T-helper 1 cell treated with Interleukin-12 subunit alpha and Interleukin-12 subunit beta and Interleukin-4 antibody, amounts not matched to agents 30 ng/mL and 1 ng/mL, for 36 hours (primary cell): ENCODE data around the gene OR8H3. TPM values are rescaled to one million over a fixed set of nuclear protein-coding genes. Genes with fewer than 3 reads are reported as not detected.
"Not testable (repeated sequence)": the region's sequence is repeated elsewhere in the genome, so short reads cannot be mapped to it uniquely, and the experiment has no call there.

Experiments
- intact Hi-C: fragments of 100-400 bp; cut with micrococcal nuclease; formaldehyde crosslinking; loops from one replicate; pipeline ENCODE4 v1.15.1; 2024
- total RNA-seq: library from RNA; stranded (reverse); gene quantifications from 2 replicates; pipeline ENCODE4 v1.2.3, GENCODE V29; 2022

The OR8H3 gene, protein sequence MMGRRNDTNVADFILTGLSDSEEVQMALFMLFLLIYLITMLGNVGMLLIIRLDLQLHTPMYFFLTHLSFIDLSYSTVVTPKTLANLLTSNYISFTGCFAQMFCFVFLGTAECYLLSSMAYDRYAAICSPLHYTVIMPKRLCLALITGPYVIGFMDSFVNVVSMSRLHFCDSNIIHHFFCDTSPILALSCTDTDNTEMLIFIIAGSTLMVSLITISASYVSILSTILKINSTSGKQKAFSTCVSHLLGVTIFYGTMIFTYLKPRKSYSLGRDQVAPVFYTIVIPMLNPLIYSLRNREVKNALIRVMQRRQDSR
- total RNA-seq: not detected in 2 replicates

DNA sequence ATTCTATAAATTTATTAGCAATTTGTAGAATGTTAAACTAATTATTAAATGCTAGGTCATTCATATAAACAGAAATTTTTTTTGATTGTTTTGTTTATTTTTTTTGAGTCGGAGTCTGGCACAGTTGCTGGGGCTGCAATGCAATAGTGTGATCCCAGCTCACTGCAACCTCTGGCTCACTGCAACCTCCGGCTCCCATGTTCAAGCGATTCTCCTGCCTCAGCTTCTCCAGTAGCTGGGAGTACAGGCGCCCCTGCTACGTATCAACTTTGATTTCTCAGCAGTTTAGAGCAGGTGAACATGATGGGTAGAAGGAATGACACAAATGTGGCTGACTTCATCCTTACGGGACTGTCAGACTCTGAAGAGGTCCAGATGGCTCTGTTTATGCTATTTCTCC is at the start of gene OR8H3:
Gene OR8H3, plus strand, starts transcription at position 301 of the 400 bp plus-strand sequence. Its CDS starts 0 bp downstream, at position 301.
- intact Hi-C loops: no loop called here

DNA sequence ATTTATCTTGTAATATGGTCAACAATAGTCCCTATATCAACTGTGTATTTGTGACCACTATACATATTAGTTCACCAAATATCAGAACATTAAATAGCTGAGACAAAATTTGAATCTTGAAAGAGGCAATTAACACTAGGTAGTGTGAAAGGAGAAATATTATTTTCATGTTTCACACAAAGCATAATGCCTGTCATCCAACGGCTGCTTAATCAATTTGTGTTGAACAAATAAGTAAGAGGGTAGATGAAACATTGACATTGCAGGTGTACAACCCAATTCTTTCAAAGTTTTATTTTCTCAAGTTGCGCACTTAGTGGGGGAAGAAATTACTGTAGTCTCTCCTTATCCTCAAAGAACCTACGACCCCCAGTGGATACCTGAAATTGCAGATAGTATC is 32.5 kb upstream of the OR8H3 start:
- intact Hi-C loops: no loop called here

DNA sequence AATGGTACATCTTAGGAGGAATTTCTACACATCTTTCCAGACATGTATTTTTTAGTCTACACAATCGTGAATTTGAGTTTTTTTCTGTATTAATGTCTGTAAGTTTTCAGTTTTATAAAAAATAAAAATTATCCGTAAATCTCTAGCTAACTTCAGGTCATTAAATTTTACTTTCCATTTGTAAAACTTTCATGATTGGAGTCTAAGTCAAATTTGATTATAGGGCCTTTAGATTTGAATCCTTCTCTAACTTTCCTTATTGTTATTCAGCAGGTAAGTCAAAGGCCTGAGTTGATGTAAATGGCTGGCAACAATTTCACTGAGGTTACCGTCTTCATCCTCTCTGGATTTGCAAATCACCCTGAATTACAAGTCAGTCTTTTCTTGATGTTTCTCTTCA is 29.2 kb upstream of the OR8H3 start, which contains the start of gene OR8I2:
Gene OR8I2, plus strand, starts transcription at position 301 of the 400 bp plus-strand sequence. Its CDS starts 0 bp downstream, at position 301.
- intact Hi-C loops: no loop called here

DNA sequence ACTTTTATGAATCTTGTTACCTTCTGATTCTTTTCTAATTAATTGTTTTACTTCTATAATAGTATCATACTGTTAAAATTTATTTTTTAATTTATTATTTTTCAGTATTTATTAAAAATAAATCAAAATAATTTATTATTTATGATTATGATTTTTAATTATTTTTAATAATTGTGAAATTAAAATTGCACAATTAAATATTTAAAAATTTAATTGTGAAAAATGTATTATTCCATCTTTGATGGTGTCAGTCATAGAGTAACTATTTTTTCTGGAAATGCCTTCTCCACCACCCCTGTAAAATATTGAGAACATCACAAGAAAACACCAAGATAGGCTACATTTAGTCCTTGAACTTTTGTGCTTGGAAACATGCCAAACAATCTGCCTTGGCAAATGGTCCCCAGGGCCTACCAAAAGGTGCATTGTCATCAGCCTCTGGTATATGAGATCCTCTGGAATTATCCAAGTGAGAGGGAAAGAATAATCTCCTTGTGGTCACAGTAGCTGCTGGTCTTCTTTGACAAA is 18.9 kb upstream of the OR8H3 start, which contains the start of gene OR8H2:
Gene OR8H2, plus strand, starts transcription at position 478 of the 528 bp plus-strand sequence. CDS start 1,356 bp downstream, outside the sequence.
- intact Hi-C loops: no loop called here

DNA sequence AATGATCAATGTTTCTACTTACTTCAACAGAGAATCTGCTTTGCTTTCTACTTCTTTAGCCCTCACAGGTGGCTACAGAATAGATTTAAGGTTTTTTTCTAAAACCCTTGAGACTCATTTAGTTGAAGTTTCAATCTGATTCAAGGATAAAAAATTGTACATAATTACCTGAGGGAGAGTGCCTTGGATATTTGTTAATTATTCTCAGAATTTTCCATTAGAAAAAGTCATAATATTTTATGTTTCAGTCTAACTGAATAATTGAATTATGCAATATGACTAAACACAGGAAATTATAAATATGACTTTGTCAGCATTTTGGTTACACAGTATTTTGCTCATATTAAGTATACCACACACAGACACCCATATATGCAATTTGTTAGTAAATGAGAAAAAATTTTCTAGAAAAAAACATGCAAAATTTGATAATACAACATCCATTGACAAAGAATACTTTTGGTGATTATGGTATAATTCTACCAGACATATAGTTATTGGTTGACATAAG is 18.0 kb downstream of the OR8H3 start, which contains the start of gene OR8J3:
Gene OR8J3, minus strand, starts transcription at position 51 of the 511 bp plus-strand sequence. CDS start 2,483 bp downstream, outside the sequence.
- intact Hi-C loops: no loop called here

DNA sequence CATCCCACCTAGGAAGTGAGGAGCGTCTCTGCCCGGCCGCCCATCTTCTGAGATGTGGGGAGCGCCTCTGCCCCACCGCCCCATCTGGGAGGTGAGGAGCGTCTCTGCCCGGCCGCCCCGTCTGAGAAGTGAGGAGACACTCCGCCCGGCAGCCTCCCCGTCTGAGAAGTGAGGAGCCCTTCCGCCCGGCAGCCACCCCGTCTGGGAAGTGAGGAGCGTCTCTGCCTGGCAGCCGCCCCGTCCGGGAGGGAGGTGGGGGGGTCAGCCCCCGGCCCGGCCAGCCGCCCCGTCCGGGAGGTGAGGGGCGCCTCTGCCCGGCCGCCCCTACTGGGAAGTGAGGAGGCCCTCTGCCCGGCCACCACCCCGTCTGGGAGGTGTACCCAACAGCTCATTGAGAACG is 21.5 kb downstream of the OR8H3 start:
- intact Hi-C loops: not testable (repeated sequence)

DNA sequence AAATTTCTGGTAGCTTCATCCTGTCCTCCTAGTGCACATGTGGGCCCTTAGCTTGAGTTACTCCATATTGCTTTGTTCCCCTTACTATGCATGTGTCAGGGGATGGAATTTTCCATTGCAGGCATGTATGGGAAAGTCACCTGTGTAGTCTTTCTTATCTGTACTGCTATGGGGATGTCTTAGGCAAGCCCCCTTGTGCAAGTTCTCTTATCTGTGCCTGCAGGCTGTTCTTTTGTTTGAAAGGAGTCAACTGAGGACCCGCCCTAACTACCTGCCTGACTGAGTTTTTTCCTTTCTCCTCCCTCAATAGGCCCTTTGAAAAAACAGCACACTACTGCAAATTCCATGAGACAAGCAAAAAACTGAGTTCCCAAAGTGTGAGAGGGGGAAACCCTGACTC is 29.2 kb downstream of the OR8H3 start:
- intact Hi-C loops: no loop called here

DNA sequence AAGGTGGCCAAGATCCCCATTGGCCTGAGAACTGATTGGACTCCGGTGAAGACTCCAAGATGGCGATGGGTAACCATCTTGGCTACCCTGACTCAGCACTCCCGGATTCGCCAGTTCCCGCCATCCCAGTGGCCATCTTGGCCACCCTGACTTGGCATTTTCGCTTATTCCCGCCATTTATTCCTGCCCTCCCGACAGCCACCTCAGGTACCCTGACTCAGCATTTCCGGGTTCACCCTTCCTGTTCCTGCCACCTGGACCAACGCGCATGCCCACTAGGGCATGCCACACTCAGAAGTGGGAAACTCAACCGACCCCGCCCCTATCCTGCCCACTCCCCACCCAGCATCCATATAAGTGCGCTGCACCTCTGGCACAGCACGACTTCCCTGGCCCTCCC is 30.2 kb downstream of the OR8H3 start:
- intact Hi-C loops: no loop called here

DNA sequence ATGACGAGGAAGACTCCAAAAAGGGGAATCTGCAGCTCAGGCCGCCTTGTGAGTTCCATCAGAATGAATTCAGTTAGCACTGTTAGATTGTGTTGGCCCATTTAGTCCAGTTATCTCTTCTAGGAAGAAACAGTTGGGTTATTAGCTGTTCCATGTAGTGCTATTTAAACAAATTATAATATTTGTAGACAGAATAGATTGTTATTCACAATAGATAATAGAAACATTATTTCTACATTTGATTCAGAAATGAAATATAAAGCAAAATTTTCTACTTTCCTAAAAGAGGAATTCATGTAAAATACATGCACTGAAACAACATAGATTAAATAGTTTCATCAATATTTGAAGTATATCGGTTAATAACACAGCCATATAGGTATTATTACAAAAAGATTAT is 38.0 kb downstream of the OR8H3 start, which contains the start of gene OR8K5:
Gene OR8K5, minus strand, starts transcription at position 101 of the 400 bp plus-strand sequence. Its CDS starts 0 bp downstream, at position 101.
- intact Hi-C loops: no loop called here

DNA sequence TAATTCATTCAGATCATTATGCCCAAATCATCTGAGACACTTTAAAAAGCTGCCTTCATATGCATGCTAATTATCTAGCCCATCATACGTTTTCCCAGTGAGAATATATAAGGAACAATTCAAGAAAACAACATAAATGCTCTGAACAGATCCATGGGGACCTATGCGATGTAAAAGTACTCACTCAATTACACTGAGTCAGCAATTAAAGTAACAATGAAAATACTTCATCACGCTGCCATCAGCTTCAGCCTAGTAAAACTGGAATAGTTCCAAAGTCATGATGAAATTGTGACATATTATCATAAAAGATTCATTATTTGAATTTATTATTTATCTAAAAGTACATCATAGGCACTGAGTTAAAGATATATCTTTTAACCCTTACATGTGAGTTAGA is 41.6 kb downstream of the OR8H3 start:
- intact Hi-C loops: no loop called here

DNA sequence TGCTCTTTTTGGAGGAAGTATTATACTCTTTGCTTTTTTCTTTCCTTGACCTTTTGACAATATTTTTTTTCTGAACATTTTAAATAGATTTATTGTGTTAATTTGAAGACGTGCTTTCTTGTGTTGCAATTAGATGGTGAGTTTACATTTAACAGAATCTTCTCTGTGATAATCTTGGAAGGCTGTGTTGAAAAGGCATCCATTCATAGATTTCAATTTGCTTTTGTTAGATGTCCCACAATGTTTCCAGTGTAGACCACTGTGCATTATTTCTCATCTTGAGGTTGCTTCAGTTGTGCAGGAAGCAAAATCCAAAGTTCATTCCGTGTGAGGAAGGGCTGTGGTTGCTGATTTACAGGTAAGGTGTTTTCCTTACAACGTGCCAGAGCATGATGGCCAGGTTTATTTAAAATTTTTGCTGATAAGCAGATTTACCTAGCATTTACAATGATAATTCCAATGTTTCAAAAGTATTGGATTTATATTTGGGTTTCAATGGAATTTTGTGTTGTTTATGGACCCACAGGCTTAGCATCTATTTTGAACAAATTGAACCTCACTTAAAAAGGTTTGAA is 50.2 kb downstream of the OR8H3 start:
- intact Hi-C loops: loop anchor here (5.0 kb wide), 1 partner anchor 1435 kb away; no protein-coding TSS in a partner anchor

Other genes starting within 250 kb of the OR8H3 start
- gene TRIM51, start 239.1 kb upstream of the OR8H3 start, total RNA-seq: not detected in 2 replicates
- gene OR5W2, start 207.8 kb upstream of the OR8H3 start, total RNA-seq: not detected in 2 replicates
- gene OR5I1, start 186.0 kb upstream of the OR8H3 start, total RNA-seq: not detected in 2 replicates
- gene OR10AG1, start 152.4 kb upstream of the OR8H3 start, total RNA-seq: not detected in 2 replicates
- not detected in 2 replicates for gene OR5F1, start 127.7 kb upstream of the OR8H3 start, total RNA-seq
- not detected in 2 replicates for gene OR5AS1, start 94.7 kb upstream of the OR8H3 start, total RNA-seq
- gene OR8I2, start 29.1 kb upstream of the OR8H3 start, total RNA-seq: not detected in 2 replicates
- not detected in 2 replicates for gene OR8H2, start 18.7 kb upstream of the OR8H3 start, total RNA-seq
- gene OR8J3, start 17.8 kb downstream of the OR8H3 start, total RNA-seq: not detected in 2 replicates
- not detected in 2 replicates for gene OR8K5, start 37.9 kb downstream of the OR8H3 start, total RNA-seq
- not detected in 2 replicates for gene OR5J2, start 54.2 kb downstream of the OR8H3 start, total RNA-seq
- not detected in 2 replicates for gene OR5T2, start 111.9 kb downstream of the OR8H3 start, total RNA-seq
- not detected in 2 replicates for gene OR5T3, start 129.9 kb downstream of the OR8H3 start, total RNA-seq
- not detected in 2 replicates for gene OR5T1, start 151.8 kb downstream of the OR8H3 start, total RNA-seq
- gene OR8H1, start 169.9 kb downstream of the OR8H3 start, total RNA-seq: not detected in 2 replicates
- not detected in 2 replicates for gene OR8K3, start 192.8 kb downstream of the OR8H3 start, total RNA-seq
- not detected in 2 replicates for gene OR8K1, start 223.7 kb downstream of the OR8H3 start, total RNA-seq
- not detected in 2 replicates for gene OR8J1, start 231.9 kb downstream of the OR8H3 start, total RNA-seq